NCI-H1930 (cell line): ENCODE measurements around the gene SVEP1.
"Not testable (repeated sequence)": the region's sequence is repeated elsewhere in the genome, so short reads cannot be mapped to it uniquely, and the experiment has no call there.

ENCODE experiments used
- DNase-seq, 2 experiments: peaks; one replicate each; lab custom pipeline; 2025; lab: John Stamatoyannopoulos, UW

SVEP1 gene

GRCh38 chr9:110578575-110579033, 937 bp downstream of the SVEP1 start:
- no peak for DNase-seq

GRCh38 chr9:110575945-110576344, 3.6 kb downstream of the SVEP1 start:
- no peak for DNase-seq

- DNase-seq = no peak
Observed at GRCh38 chr9:110575169-110575568, 4.4 kb downstream of the SVEP1 start.

GRCh38 chr9:110573305-110573704, 6.2 kb downstream of the SVEP1 start:
- no peak for DNase-seq

- DNase-seq = no peak
Observed at GRCh38 chr9:110571801-110572483, 7.6 kb downstream of the SVEP1 start.

- no peak for DNase-seq
Observed at GRCh38 chr9:110566156-110566555, 13.4 kb downstream of the SVEP1 start.

- DNase-seq = no peak
Observed at GRCh38 chr9:110561826-110562225, 17.7 kb downstream of the SVEP1 start.

- DNase-seq = no peak
Observed at GRCh38 chr9:110559869-110560268, 19.7 kb downstream of the SVEP1 start.

GRCh38 chr9:110555551-110556331, 23.8 kb downstream of the SVEP1 start:
- DNase-seq = no peak

GRCh38 chr9:110546411-110546871, 33.1 kb downstream of the SVEP1 start:
- DNase-seq = no peak

- DNase-seq = peak in 1 of 2 experiments; percentile 17
Observed at GRCh38 chr9:110545705-110546104, 33.8 kb downstream of the SVEP1 start.

- DNase-seq = no peak
Observed at GRCh38 chr9:110543631-110544051, 35.9 kb downstream of the SVEP1 start.

GRCh38 chr9:110541950-110542349, 37.6 kb downstream of the SVEP1 start:
- DNase-seq = no peak

- no peak for DNase-seq
Observed at GRCh38 chr9:110538647-110539041, 40.9 kb downstream of the SVEP1 start.

- DNase-seq = no peak
Observed at GRCh38 chr9:110537841-110538646, 41.5 kb downstream of the SVEP1 start.

- no peak for DNase-seq
Observed at GRCh38 chr9:110536822-110537221, 42.7 kb downstream of the SVEP1 start.

GRCh38 chr9:110534162-110534561, 45.4 kb downstream of the SVEP1 start:
- not testable (repeated sequence) for DNase-seq

- DNase-seq = no peak
Observed at GRCh38 chr9:110532908-110533665, 46.5 kb downstream of the SVEP1 start.

- DNase-seq = no peak
Observed at GRCh38 chr9:110531776-110532175, 47.8 kb downstream of the SVEP1 start.

GRCh38 chr9:110531241-110531640, 48.3 kb downstream of the SVEP1 start:
- DNase-seq = not testable (repeated sequence)

GRCh38 chr9:110528645-110529044, 50.9 kb downstream of the SVEP1 start:
- no peak for DNase-seq

GRCh38 chr9:110526426-110526825, 53.1 kb downstream of the SVEP1 start:
- no peak for DNase-seq
